NCI-H1105 treated with DMSO at 0.1 percent for 48 hours (cell line): ENCODE results near the gene COL24A1.
A peak's percentile ranks its signal among the peaks of the same experiment; 100 is the strongest.
"Not testable (repeated sequence)": the region's sequence is repeated elsewhere in the genome, so short reads cannot be mapped to it uniquely, and the experiment has no call there.

Experiments used
- DNase-seq: peaks from one replicate; lab custom pipeline; 2025; lab: John Stamatoyannopoulos, UW

Gene COL24A1

GRCh38 chr1:85801520-85801919 is 355.1 kb downstream of the COL24A1 start:
- DNase-seq, result no peak

- DNase-seq, result no peak
Measured at GRCh38 chr1:85799737-85800136, 356.8 kb downstream of the COL24A1 start.

- DNase-seq, result no peak
Measured at GRCh38 chr1:85798419-85798818, 358.2 kb downstream of the COL24A1 start.

- DNase-seq, result not testable (repeated sequence)
Measured at GRCh38 chr1:85777021-85777420, 379.6 kb downstream of the COL24A1 start.

- DNase-seq, result no peak
Measured at GRCh38 chr1:85762804-85763203, 393.8 kb downstream of the COL24A1 start.

- no peak for DNase-seq
Measured at GRCh38 chr1:85756864-85757263, 399.7 kb downstream of the COL24A1 start.

- no peak for DNase-seq
Measured at GRCh38 chr1:85748120-85748519, 408.5 kb downstream of the COL24A1 start.

- no peak for DNase-seq
Measured at GRCh38 chr1:85746777-85747176, 409.8 kb downstream of the COL24A1 start.

- DNase-seq, result no peak
Measured at GRCh38 chr1:85743814-85744213, 412.8 kb downstream of the COL24A1 start.

GRCh38 chr1:85734931-85735330 is 421.6 kb downstream of the COL24A1 start:
- DNase-seq, result no peak

- DNase-seq, result no peak
Measured at GRCh38 chr1:85718678-85719340, 437.8 kb downstream of the COL24A1 start.

GRCh38 chr1:85714418-85715114 is 442.0 kb downstream of the COL24A1 start:
- not testable (repeated sequence) for DNase-seq

- no peak for DNase-seq
Measured at GRCh38 chr1:85708829-85709227, 447.7 kb downstream of the COL24A1 start.

GRCh38 chr1:85707990-85708828 is 448.4 kb downstream of the COL24A1 start, which contains the start of gene ZNHIT6:
Gene ZNHIT6, minus strand, starts transcription at chr1:85708433. Its CDS starts 149 bp downstream, at chr1:85708284.
- peak; percentile 95 for DNase-seq

- no peak for DNase-seq
Measured at GRCh38 chr1:85707267-85707989, 449.1 kb downstream of the COL24A1 start.

GRCh38 chr1:85705940-85706339 is 450.6 kb downstream of the COL24A1 start:
- no peak for DNase-seq

GRCh38 chr1:85700422-85700821 is 456.1 kb downstream of the COL24A1 start:
- no peak for DNase-seq

- no peak for DNase-seq
Measured at GRCh38 chr1:85697895-85698294, 458.7 kb downstream of the COL24A1 start.

GRCh38 chr1:85692730-85693314 is 463.8 kb downstream of the COL24A1 start:
- DNase-seq, result peak; percentile 23

- DNase-seq, result no peak
Measured at GRCh38 chr1:85689775-85690404, 466.7 kb downstream of the COL24A1 start.
